Measurements from ENCODE around the gene FOXN3. TPM values are rescaled to one million over a fixed set of nuclear protein-coding genes. Genes with fewer than 3 reads are reported as not detected.

Gene FOXN3
- polyA plus RNA-seq, 1 donor from 2014 or later: 10.3 TPM

- no peak overlapping the region for H2AFZ ChIP-seq (ENCODE audit: low read depth, low read length)
- no peaks in the 10 kb centered on the region for H3K9me3 ChIP-seq (ENCODE audit: low read length)
- no peaks in the 10 kb centered on the region for H3K27me3 ChIP-seq (ENCODE audit: insufficient read depth, low read depth, low read length)
- TF ChIP-seq SMC3 (conservative IDR thresholded peaks at IDR 0.05; ENCODE audit: poor library complexity) (no peak), CTCF (IDR thresholded peaks at IDR 0.05; ENCODE audit: poor library complexity, severe bottlenecking) (no peak), EZH2 (IDR thresholded peaks at IDR 0.05; ENCODE audit: borderline replicate concordance, insufficient read depth, low read length, poor library complexity, severe bottlenecking) (no peak), RAD21 (conservative IDR thresholded peaks at IDR 0.05) (no peak), MXI1 (conservative IDR thresholded peaks at IDR 0.05; ENCODE audit: poor library complexity, severe bottlenecking) (no peak), EP300 (conservative IDR thresholded peaks at IDR 0.05; ENCODE audit: poor library complexity, severe bottlenecking) (no peak)
- H3F3A ChIP-seq (ENCODE audit: insufficient read depth, low read length, poor library complexity, severe bottlenecking): no peaks in the 10 kb centered on the region
- no peak overlapping the region for H3K4me3 ChIP-seq (ENCODE audit: low read length)
- H4K20me1 ChIP-seq (ENCODE audit: insufficient read depth): no peaks in the 10 kb centered on the region
- H3K4me2 ChIP-seq (ENCODE audit: low read length): no peak overlapping the region
- H3K36me3 ChIP-seq (ENCODE audit: insufficient read depth, low read length): no peaks in the 10 kb centered on the region
- H3K9ac ChIP-seq (ENCODE audit: low read length): no peak overlapping the region
- no peaks in the 10 kb centered on the region for H3K79me2 ChIP-seq (replicated peaks; ENCODE audit: insufficient read depth, low read length)
- no peak overlapping the region for H3K27ac ChIP-seq (ENCODE audit: low read length)
- H3K9me2 ChIP-seq (ENCODE audit: insufficient read depth, low read length): no peaks in the 10 kb centered on the region
Observed at GRCh38 chr14:89264196-89264800, 152.7 kb downstream of the FOXN3 start.

- no peak overlapping the region for H3K4me3 ChIP-seq (ENCODE audit: low read length)
- no peaks in the 10 kb centered on the region for H3K9me2 ChIP-seq (ENCODE audit: insufficient read depth, low read length)
- H3K4me2 ChIP-seq (ENCODE audit: low read length): no peak overlapping the region
- H3K27me3 ChIP-seq (ENCODE audit: insufficient read depth, low read depth, low read length): no peaks in the 10 kb centered on the region
- H2AFZ ChIP-seq (ENCODE audit: low read depth, low read length): no peak overlapping the region
- H3K36me3 ChIP-seq (ENCODE audit: insufficient read depth, low read length): no peaks in the 10 kb centered on the region
- H3K9me3 ChIP-seq (ENCODE audit: low read length): no peaks in the 10 kb centered on the region
- no peaks in the 10 kb centered on the region for H3F3A ChIP-seq (ENCODE audit: insufficient read depth, low read length, poor library complexity, severe bottlenecking)
- H3K79me2 ChIP-seq (replicated peaks; ENCODE audit: insufficient read depth, low read length): no peaks in the 10 kb centered on the region
- H3K9ac ChIP-seq (ENCODE audit: low read length): no peak overlapping the region
- TF ChIP-seq MXI1 (conservative IDR thresholded peaks at IDR 0.05; ENCODE audit: poor library complexity, severe bottlenecking): no peak
- TF ChIP-seq REST (IDR thresholded peaks at IDR 0.05; ENCODE audit: borderline replicate concordance): no peak
- no peak for TF ChIP-seq SMC3 (conservative IDR thresholded peaks at IDR 0.05; ENCODE audit: poor library complexity)
- TF ChIP-seq CTCF (IDR thresholded peaks at IDR 0.05; ENCODE audit: poor library complexity, severe bottlenecking): no peak
- no peak for TF ChIP-seq EP300 (conservative IDR thresholded peaks at IDR 0.05; ENCODE audit: poor library complexity, severe bottlenecking)
- no peak for TF ChIP-seq EZH2 (IDR thresholded peaks at IDR 0.05; ENCODE audit: borderline replicate concordance, insufficient read depth, low read length, poor library complexity, severe bottlenecking)
- no peak for TF ChIP-seq RAD21 (conservative IDR thresholded peaks at IDR 0.05)
- no peak for TF ChIP-seq TAF1 (IDR thresholded peaks at IDR 0.05; ENCODE audit: low read depth)
- no peak for TF ChIP-seq POLR2AphosphoS5 (IDR thresholded peaks at IDR 0.05)
- no peak overlapping the region for H3K27ac ChIP-seq (ENCODE audit: low read length)
- H4K20me1 ChIP-seq (ENCODE audit: insufficient read depth): no peaks in the 10 kb centered on the region
Observed at GRCh38 chr14:89262041-89262440, 155.0 kb downstream of the FOXN3 start.

All from neural cell (in vitro differentiated cells).